Measurements from ENCODE around the gene LDB2.

DNA sequence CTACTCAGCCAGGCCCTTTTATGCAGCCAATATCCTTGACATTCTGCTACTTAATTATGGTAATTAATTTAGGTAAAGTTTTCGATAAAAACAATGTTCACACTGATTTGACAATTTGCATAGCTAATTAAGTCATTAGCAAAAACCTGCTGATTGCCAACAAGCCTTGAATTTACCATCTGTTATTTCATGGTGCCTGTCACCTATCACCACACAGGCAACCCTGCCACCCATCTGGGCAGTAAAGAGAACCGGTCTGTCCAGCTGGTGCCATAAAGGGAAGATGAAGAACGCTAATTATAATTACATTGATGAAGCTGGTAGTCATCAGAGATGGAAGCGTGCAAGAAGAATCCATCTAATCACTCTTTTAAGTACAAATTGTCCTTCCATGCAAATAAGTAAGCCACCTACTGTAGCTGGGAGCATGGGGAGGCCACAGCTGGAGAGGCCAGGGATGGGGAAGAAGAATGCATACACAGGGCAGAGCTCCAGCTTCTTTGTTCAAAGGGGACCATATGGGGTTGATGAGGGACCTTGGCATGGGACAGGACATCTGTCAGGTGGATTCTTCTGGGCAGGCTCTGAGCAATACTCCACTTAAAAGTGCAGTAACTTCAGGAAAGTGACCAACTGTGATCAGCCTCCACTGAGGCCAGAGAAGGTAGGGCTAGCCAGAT, 394.9 kb downstream of the LDB2 start:
- no peak for TF ChIP-seq CTCF (conservative IDR thresholded peaks at IDR 0.05; ENCODE audit: low read length)
- TF ChIP-seq EZH2phosphoT487 (IDR thresholded peaks at IDR 0.05; ENCODE audit: borderline replicate concordance) = no peak

Measured in Loucy (cell line).